ENCODE data around the gene RCN2.
A peak's percentile ranks its signal among the peaks of the same experiment; 100 is the strongest.
"Not testable (repeated sequence)": the region's sequence is repeated elsewhere in the genome, so short reads cannot be mapped to it uniquely, and the experiment has no call there.

RCN2 gene

GRCh38 chr15:76931397-76932134, at the start of gene RCN2:
TSS of gene RCN2 (plus strand) at chr15:76931749. CDS start at chr15:76931842, 93 bp downstream.
- H3K27ac Mint-ChIP-seq = peak within 1 kb of the TSS; percentile 83
- peak; percentile 94 for DNase-seq
- peak within 1 kb of the TSS; percentile 88 for H3K4me3 Mint-ChIP-seq
- peaks cover 25% of the 10 kb centered on the region for H3K36me3 Mint-ChIP-seq (ENCODE audit: low read depth)
- peak; percentile 100 for ATAC-seq
- no peaks in the 10 kb centered on the region for H3K27me3 Mint-ChIP-seq
- H3K4me1 Mint-ChIP-seq = peaks cover 35% of the 10 kb centered on the region
- no peaks in the 10 kb centered on the region for H3K9me3 Mint-ChIP-seq

DNA sequence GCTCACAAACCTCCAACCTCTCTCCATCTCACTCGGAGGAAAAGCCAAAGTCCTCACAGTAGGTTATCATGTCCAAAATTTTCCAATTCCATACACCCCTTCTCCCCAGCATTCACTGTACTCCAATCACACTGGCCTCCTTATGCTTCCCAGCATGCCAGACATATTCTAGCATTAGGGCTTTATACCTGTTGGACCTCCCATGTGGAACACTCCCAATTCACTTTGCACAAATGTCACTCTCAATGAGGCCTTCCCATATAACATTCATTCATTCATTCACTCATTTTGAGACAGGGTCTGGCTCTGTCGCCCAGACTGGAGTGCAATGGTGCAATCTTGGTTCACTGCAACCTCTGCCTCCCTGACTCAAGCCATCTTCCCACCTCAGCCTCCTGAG, 46.3 kb upstream of the RCN2 start:
- DNase-seq (no peak), ATAC-seq (no peak)
- no peaks in the 10 kb centered on the region for H3K27me3 Mint-ChIP-seq
- H3K4me3 Mint-ChIP-seq = no peak overlapping the region
- H3K9me3 Mint-ChIP-seq = no peaks in the 10 kb centered on the region
- no peak overlapping the region for H3K27ac Mint-ChIP-seq
- peaks cover 28% of the 10 kb centered on the region for H3K36me3 Mint-ChIP-seq (ENCODE audit: low read depth)
- H3K4me1 Mint-ChIP-seq = peaks cover 19% of the 10 kb centered on the region

DNA sequence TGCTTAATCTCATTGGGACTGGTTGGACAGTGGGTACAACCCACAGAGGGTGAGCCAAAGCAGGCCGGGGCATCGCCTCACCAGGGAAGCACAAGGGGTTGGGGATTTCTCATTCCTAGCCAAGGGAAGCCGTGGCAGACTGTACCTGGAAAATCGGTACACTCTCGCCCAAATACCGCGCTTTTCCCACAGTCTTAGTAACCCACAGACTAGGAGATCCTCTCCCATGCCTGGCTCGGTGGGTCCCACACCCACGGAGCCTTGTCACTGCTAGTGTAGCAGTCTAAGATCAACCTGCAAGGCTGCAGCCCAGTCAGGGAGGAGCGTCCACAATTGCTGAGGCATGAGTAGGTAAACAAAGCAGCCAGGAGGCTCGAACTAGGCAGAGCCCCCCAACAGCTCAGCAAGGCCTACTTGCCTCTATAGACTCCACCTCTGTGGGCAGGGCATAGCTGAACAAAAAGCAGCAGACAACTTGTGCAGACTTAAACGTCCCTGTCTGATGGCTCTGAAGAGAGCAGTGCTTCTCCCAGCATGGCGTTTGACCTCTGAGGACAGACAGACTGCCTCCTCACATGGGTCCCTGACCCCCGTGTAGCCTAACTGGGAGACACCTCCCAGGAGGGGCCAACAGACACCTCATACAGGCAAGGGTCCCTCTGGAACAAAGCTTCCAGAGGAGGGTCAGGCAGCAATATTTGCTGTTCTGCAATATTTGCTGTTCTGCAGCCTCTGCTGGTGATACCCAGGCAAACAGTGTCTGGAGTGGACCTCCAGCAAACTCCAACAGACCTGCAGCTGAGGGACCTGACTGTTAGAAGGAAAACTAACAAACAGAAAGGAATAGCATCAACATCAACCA, 44.0 kb upstream of the RCN2 start:
- not testable (repeated sequence) for H3K27me3 Mint-ChIP-seq, DNase-seq, H3K9me3 Mint-ChIP-seq, ATAC-seq, H3K4me3 Mint-ChIP-seq, H3K27ac Mint-ChIP-seq
- Mint-ChIP-seq H3K36me3 (ENCODE audit: low read depth) (peaks cover 31% of the 10 kb centered on the region), H3K4me1 (peaks cover 19% of the 10 kb centered on the region)

DNA sequence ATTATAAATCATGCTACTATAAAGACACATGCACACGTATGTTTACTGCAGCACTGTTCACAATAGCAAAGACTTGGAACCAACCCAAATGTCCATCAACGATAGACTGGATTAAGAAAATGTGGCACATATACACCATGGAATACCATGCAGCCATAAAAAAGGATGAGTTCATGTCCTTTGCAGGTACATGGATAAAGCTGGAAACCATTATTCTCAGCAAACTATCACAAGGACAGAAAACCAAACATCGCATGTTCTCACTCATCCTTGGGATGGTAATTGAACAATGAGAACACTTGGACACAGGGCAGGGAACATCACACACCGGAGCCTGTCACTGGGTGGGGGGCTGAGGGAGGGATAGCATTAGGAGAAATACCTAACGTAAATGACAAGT, 38.7 kb upstream of the RCN2 start:
- H3K36me3 Mint-ChIP-seq (ENCODE audit: low read depth) = peaks cover 35% of the 10 kb centered on the region
- H3K9me3 Mint-ChIP-seq, H3K4me3 Mint-ChIP-seq: not testable (repeated sequence)

DNA sequence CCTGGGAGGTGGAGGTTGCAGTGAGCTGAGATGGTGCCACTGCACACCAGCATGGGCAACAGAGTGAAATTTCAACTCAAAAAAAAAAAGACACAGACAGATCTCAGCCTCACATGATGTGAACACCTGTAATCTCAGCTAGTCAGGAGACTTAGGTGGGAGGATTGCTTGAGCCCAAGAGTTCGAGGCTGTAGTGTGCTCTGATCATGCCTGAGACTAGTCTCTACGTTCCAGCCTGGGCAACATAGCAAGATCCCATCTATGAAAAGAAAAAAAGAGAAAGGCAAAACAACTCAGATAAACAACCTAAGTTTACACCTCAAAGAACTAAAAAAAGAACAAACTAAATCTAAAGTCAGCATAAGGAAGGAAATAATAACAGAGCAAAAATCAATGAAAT, 37.4 kb upstream of the RCN2 start:
- H3K27ac Mint-ChIP-seq = no peak overlapping the region
- no peak for ATAC-seq
- no peak overlapping the region for H3K4me3 Mint-ChIP-seq
- no peak for DNase-seq
- peaks cover 23% of the 10 kb centered on the region for H3K4me1 Mint-ChIP-seq
- no peaks in the 10 kb centered on the region for H3K9me3 Mint-ChIP-seq
- peaks cover 40% of the 10 kb centered on the region for H3K36me3 Mint-ChIP-seq (ENCODE audit: low read depth)
- no peaks in the 10 kb centered on the region for H3K27me3 Mint-ChIP-seq

More for the DNA sequence above, 38.7 kb upstream of the RCN2 start:
- not testable (repeated sequence) for H3K27ac Mint-ChIP-seq, H3K27me3 Mint-ChIP-seq, DNase-seq, ATAC-seq
- peaks cover 32% of the 10 kb centered on the region for H3K4me1 Mint-ChIP-seq

DNA sequence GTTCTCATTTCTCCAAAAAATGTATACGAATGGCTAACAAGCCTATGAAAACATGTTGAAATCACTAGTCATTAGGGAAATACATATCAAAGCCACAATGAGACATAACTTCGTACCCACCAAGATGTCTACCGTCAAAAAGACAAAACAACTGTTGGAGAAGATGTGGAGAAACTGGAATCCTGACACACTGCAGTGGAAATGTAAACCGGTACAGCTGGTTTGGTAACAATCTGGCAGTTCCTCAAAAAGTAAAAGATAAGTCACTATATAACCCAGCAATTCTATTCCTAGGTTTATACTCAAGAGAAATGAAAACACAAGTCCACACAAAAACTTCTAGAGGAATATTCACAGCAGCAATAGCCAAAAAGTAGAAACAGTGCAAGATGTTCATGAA, 33.4 kb upstream of the RCN2 start:
- peaks cover 21% of the 10 kb centered on the region for H3K36me3 Mint-ChIP-seq (ENCODE audit: low read depth)
- ATAC-seq (no peak), DNase-seq (no peak)
- peaks cover 19% of the 10 kb centered on the region for H3K4me1 Mint-ChIP-seq
- no peak overlapping the region for H3K27ac Mint-ChIP-seq
- H3K27me3 Mint-ChIP-seq = no peaks in the 10 kb centered on the region
- no peak overlapping the region for H3K4me3 Mint-ChIP-seq
- no peaks in the 10 kb centered on the region for H3K9me3 Mint-ChIP-seq

- Mint-ChIP-seq H3K36me3 (ENCODE audit: low read depth) (peaks cover 11% of the 10 kb centered on the region), H3K4me1 (peaks cover 26% of the 10 kb centered on the region)
- H3K27ac Mint-ChIP-seq, ATAC-seq, H3K27me3 Mint-ChIP-seq, H3K9me3 Mint-ChIP-seq, DNase-seq, H3K4me3 Mint-ChIP-seq: not testable (repeated sequence)
These were observed 32.2 kb upstream of the RCN2 start for GRCh38 chr15:76899176-76899930.

DNA sequence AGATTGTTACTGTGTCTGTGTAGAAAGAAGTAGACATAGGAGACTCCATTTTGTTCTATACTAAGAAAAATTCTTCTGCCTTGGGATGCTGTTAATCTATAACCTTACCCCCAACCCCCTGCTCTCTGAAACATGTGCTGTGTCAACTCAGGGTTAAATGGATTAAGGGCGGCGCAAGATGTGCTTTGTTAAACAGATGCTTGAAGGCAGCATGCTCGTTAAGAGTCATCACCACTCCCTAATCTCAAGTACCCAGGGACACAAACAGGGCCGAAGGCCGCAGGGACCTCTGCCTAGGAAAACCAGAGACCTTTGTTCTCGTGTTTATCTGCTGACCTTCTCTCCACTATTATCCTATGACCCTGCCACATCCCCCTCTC, 31.6 kb upstream of the RCN2 start:
- H3K4me3 Mint-ChIP-seq, ATAC-seq, H3K27me3 Mint-ChIP-seq, DNase-seq, H3K9me3 Mint-ChIP-seq, H3K27ac Mint-ChIP-seq: not testable (repeated sequence)
- H3K36me3 Mint-ChIP-seq (ENCODE audit: low read depth) = peaks cover 10% of the 10 kb centered on the region
- peaks cover 23% of the 10 kb centered on the region for H3K4me1 Mint-ChIP-seq

DNA sequence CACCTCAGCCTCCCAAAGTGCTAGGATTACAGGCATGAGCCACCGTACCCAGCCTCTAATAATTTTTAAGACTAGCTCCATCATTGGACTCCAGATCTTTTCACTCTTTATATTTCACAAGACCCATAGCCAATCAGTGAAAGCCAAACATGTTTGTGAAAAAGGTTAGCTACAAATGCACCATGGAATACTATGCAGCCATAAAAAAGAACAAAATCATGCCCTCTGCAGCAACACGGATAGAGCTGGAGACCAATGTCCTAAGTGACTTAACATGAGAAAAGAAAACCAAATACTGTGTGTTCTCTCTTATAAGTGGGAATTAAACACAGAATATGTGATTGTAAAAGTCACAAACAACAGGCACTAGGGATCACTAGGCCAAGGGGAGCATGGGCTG, 29.6 kb upstream of the RCN2 start:
- H3K4me3 Mint-ChIP-seq = no peak overlapping the region
- DNase-seq = no peak
- H3K27me3 Mint-ChIP-seq = no peaks in the 10 kb centered on the region
- ATAC-seq = no peak
- H3K27ac Mint-ChIP-seq = no peak overlapping the region
- H3K9me3 Mint-ChIP-seq = no peaks in the 10 kb centered on the region
- H3K4me1 Mint-ChIP-seq = peaks cover 35% of the 10 kb centered on the region
- H3K36me3 Mint-ChIP-seq (ENCODE audit: low read depth) = peaks cover 10% of the 10 kb centered on the region

GRCh38 chr15:76903251-76903681, 28.3 kb upstream of the RCN2 start:
- ATAC-seq (peak; percentile 30), DNase-seq (no peak)
- Mint-ChIP-seq H3K9me3 (no peaks in the 10 kb centered on the region), H3K4me3 (peak overlapping the region; percentile 89), H3K4me1 (peaks cover 35% of the 10 kb centered on the region), H3K27me3 (no peaks in the 10 kb centered on the region), H3K27ac (peak overlapping the region; percentile 59), H3K36me3 (ENCODE audit: low read depth) (peaks cover 10% of the 10 kb centered on the region)

- DNase-seq (peak; percentile 65), ATAC-seq (no peak)
- Mint-ChIP-seq H3K27me3 (no peaks in the 10 kb centered on the region), H3K4me3 (peak overlapping the region; percentile 89), H3K9me3 (no peaks in the 10 kb centered on the region), H3K4me1 (peaks cover 35% of the 10 kb centered on the region), H3K36me3 (ENCODE audit: low read depth) (peaks cover 3% of the 10 kb centered on the region), H3K27ac (peak overlapping the region; percentile 88)
These were observed 27.0 kb upstream of the RCN2 start for GRCh38 chr15:76904461-76905012.

GRCh38 chr15:76905013-76905839, 26.3 kb upstream of the RCN2 start, which contains the start of gene SCAPER:
TSS of gene SCAPER (minus strand) at chr15:76905340. CDS start at chr15:76883817, 21,523 bp downstream.
- Mint-ChIP-seq H3K4me1 (peaks cover 35% of the 10 kb centered on the region), H3K27ac (peak within 1 kb of the TSS; percentile 88), H3K4me3 (peak within 1 kb of the TSS; percentile 89), H3K9me3 (no peaks in the 10 kb centered on the region), H3K36me3 (ENCODE audit: low read depth) (peaks cover 3% of the 10 kb centered on the region), H3K27me3 (no peaks in the 10 kb centered on the region)
- peak; percentile 95 for DNase-seq
- ATAC-seq = peak; percentile 85

- H3K9me3 Mint-ChIP-seq = no peaks in the 10 kb centered on the region
- peaks cover 35% of the 10 kb centered on the region for H3K4me1 Mint-ChIP-seq
- DNase-seq = no peak
- peaks cover 1% of the 10 kb centered on the region for H3K36me3 Mint-ChIP-seq (ENCODE audit: low read depth)
- peak overlapping the region; percentile 89 for H3K4me3 Mint-ChIP-seq
- H3K27ac Mint-ChIP-seq = peak overlapping the region; percentile 88
- no peak for ATAC-seq
- H3K27me3 Mint-ChIP-seq = no peaks in the 10 kb centered on the region
These were observed 25.7 kb upstream of the RCN2 start for GRCh38 chr15:76905855-76906254.
